K562 (cell line): Measurements from ENCODE around the gene RACK1. TPM values are rescaled to one million over a fixed set of nuclear protein-coding genes. Genes with fewer than 3 reads are reported as not detected.

Source experiments
- MAFG ChIP-seq: fragments of 450-650 bp; conservative IDR thresholded peaks from 2 replicates; pipeline ENCODE4 v1.6.1; 2016; ENCODE audit warnings: missing genetic modification characterization, missing compliant biosample characterization
- MAFK ChIP-seq: IDR thresholded peaks from 2 replicates; pipeline ENCODE4 v1.6.1; 2011; ENCODE audit warnings: low read length, improper control_type of control experiment
- NFE2 ChIP-seq: IDR thresholded peaks from 2 replicates; pipeline ENCODE4 v1.6.1; 2014; ENCODE audit warnings: antibody characterized with exemption, low read depth
- NRF1 ChIP-seq, 2 experiments: fragments of 450-650 bp; IDR thresholded peaks in 1 of 2; conservative IDR thresholded peaks in 1 of 2; 2 replicates each; pipeline ENCODE4 v1.6.1; 2014; ENCODE audit warnings: mild to moderate bottlenecking in 2 of 2
- ZKSCAN8 ChIP-seq: fragments of 200-800 bp; sonication (Bioruptor generic); IDR thresholded peaks from 2 replicates; pipeline ENCODE4 v1.6.1; 2016; ENCODE audit warnings: missing genetic modification characterization, missing compliant biosample characterization
- ZNF395 ChIP-seq: fragments of 200-800 bp; sonication (Bioruptor generic); IDR thresholded peaks from 2 replicates; pipeline ENCODE4 v1.6.1; 2017; ENCODE audit warnings: missing genetic modification characterization, missing compliant biosample characterization
- ZNF75A ChIP-seq: fragments of 450-650 bp; formaldehyde crosslinking; IDR thresholded peaks from 2 replicates; pipeline ENCODE4 v1.4.0; 2020; ENCODE audit warnings: mild to moderate bottlenecking
- ZSCAN32 ChIP-seq: fragments of 450-650 bp; formaldehyde crosslinking; IDR thresholded peaks from 2 replicates; pipeline ENCODE4 v1.4.0; 2020; ENCODE audit warnings: mild to moderate bottlenecking, moderate library complexity
- polyA plus RNA-seq, 8 experiments: library from polyadenylated mRNA; depleted of rRNA in 4 of 8; stranded (reverse) in 5 of 8; unstranded in 3 of 8; fragments of >200 nt; fragmentation: Nextera tagmentation in 2 of 8; fragmentation: Illumina TruSeq in 1 of 8; extraction: Ambion mirVana in 2 of 8; extraction: Trizol in 1 of 8; gene quantifications; 2 replicates each; pipeline versions ENCODE4 v1.2.1 to v1.2.3, GENCODE V29; 2011 to 2014; ENCODE audit warnings: inconsistent platforms in 1 of 8, missing spikeins in 1 of 8
- total RNA-seq, 7 experiments: library from RNA; depleted of rRNA in 6 of 7; stranded (reverse); fragments of >200 nt in 6 of 7; fragmentation: Illumina TruSeq in 2 of 7; extraction: Trizol in 2 of 7; gene quantifications; 2 replicates each; pipeline versions ENCODE4 v1.2.1 to v1.2.3, GENCODE V29; 2011 to 2021; ENCODE audit warnings: low replicate concordance in 1 of 7

RACK1 gene
- total and polyA plus RNA-seq, 9 of the 15 experiments (the other 6 are each of a cell fraction or from before 2014, with no cell fraction given), result 2,303 to 5,311 (median 3,833) TPM

DNA sequence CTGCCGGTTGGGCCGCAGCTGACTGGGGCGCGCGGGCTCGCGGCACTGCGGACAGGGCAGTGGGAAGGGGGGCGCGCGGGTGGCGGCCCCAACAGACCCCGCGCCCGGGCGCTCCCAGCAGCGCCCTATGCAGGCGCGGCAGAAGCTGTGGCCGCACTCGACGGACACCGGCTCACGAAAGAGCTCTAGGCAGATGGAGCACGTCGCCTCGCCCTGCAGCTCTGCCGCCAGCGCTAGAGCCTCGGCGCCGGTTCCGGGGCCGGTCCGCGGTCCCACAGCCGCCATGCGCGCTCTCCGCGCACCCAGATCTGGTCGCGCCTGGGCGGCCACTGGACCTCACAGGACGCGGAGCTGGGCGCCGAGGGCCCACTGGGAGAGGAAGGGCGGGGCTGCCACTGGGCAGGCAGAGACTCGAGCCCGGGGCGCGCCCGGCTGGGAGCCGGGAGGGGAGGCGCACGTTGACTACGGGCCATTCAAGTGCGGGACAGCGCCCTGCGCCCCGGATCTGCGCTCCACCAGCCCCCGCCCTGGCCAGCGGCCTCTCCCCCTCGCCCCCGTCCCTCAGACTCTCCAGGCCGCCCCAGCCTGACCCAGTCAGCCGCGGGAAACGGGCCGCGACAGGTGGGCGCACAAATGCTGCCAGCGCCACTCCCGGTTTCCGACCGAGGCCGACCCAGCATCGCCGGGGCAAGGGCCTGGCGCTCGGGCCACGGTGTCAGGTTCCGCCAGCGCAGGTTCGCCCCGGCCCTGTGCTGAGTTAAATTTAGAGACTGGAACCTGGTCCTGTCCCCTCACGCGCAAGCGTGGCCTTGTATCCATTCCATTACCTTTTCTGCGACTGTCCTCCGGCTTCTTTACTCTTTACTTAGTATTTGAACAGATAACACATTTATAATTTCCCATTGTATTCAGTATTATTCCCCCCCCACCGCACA lies 38.6 kb downstream of the RACK1 start, which contains the start of gene TRIM7 (continued):
- TF ChIP-seq ZNF395 (CRISPR knock-in tag) (0 out of 2 replicates have a peak, but pooled peaks have one; percentile 63), NRF1 (conservative IDR thresholded peaks at IDR 0.05 in 1 of 2, IDR thresholded peaks at IDR 0.05 in 1 of 2) (peak; percentile 35 to 40; a peak in 2 of 4 replicates), NFE2 (no peak), MAFG (tag) (no peak), ZSCAN32 (CRISPR knock-in tag) (no peak), MAFK (no peak), ZKSCAN8 (CRISPR knock-in tag) (no peak), ZNF75A (CRISPR knock-in tag) (no peak)
